OCI-LY1 (cell line): ENCODE measurements around the gene MICAL2.

Experiments
- CTCF ChIP-seq: fragments of 200-600 bp; sonication (generic), shearing (Covaris generic); IDR thresholded peaks from 2 replicates; pipeline ENCODE4 v1.5.1; 2017; ENCODE audit warnings: mild to moderate bottlenecking, antibody characterized with exemption, low read length, moderate library complexity, mixed read lengths
- EZH2 ChIP-seq: fragments of 200-600 bp; sonication (generic), shearing (Covaris generic); IDR thresholded peaks from 2 replicates; pipeline ENCODE4 v1.8.0; 2017; ENCODE audit warnings: borderline replicate concordance, mixed run types, mild to moderate bottlenecking, antibody characterized with exemption, low read length, moderate library complexity, mixed read lengths

- no peak for TF ChIP-seq CTCF
- TF ChIP-seq EZH2, result no peak
These were observed 49.1 kb downstream of the MICAL2 start for GRCh38 chr11:12159351-12160099.
